ENCODE results near the gene CCNI2. TPM values are rescaled to one million over a fixed set of nuclear protein-coding genes. Genes with fewer than 3 reads are reported as not detected.

Gene CCNI2
- total RNA-seq, 1 donor from 2014 or later = not detected

- no peak for ATAC-seq
Observed at GRCh38 chr5:132766020-132766805, 19.0 kb downstream of the CCNI2 start.

- ATAC-seq = no peak
Observed at GRCh38 chr5:132766806-132767055, 19.5 kb downstream of the CCNI2 start.

DNA sequence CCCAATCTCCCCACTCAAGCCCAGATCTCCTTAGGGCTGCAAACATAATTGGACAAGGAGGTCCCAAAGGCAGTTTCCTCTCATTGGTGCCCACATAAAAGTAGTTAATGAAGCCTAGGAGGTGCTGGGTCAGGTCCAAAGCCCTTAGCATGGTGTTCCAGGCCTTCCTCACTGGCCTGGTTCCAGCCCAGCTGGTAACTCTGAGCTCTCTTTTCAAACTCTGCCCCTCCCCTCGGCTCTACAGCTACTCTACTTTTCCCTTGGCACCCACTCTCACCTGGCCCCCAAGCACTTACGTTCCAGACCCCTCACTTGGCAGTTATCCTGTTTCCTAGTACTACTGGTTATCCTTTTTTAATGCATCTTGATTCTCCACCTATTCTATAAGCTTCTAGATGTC, 19.9 kb downstream of the CCNI2 start:
- ATAC-seq = no peak

DNA sequence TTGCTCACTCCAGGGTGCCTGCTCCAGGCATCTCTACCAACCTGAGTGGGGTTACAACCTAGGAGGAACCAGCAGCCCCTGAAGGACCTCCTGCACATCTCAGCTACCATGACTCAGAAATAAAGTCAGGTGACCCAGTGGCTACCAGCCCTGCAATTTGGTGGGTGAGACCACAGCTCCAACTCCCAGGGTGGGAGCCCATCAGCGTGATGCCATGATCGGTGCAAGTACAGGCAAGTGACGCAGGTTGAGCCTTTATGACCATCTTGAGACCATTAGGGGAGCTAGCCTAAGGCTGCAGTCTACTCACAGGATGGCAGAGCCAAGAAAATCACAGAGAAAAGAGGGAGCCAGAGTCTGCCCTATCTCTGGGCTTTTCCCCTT, 21.3 kb downstream of the CCNI2 start:
- ATAC-seq = no peak

GRCh38 chr5:132770476-132771159, 23.4 kb downstream of the CCNI2 start:
- ATAC-seq = no peak

DNA sequence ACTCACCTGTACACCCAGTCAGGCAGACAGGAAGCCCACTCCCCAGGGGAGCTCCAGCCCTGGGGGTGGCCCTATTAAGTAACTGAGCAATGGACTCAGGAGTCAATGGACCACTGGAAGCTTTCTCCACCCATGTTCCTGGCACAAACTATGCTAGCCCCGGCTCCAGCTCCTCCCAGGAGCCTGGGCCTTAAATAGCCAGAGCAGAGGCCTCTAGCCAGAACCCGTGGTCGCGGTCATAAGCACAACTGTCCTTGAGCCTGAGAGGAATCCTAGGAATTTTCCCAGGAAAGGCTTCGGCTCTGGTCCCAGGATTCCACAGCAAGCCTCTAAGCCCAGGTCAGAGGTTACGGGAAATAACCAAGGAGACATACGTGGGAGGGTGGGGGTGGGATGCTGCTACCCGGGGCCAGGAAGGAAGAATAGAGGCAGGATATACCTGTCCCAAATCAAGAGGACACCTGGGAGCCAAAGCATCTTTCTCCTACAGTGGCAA, 24.3 kb downstream of the CCNI2 start:
- no peak for ATAC-seq

DNA sequence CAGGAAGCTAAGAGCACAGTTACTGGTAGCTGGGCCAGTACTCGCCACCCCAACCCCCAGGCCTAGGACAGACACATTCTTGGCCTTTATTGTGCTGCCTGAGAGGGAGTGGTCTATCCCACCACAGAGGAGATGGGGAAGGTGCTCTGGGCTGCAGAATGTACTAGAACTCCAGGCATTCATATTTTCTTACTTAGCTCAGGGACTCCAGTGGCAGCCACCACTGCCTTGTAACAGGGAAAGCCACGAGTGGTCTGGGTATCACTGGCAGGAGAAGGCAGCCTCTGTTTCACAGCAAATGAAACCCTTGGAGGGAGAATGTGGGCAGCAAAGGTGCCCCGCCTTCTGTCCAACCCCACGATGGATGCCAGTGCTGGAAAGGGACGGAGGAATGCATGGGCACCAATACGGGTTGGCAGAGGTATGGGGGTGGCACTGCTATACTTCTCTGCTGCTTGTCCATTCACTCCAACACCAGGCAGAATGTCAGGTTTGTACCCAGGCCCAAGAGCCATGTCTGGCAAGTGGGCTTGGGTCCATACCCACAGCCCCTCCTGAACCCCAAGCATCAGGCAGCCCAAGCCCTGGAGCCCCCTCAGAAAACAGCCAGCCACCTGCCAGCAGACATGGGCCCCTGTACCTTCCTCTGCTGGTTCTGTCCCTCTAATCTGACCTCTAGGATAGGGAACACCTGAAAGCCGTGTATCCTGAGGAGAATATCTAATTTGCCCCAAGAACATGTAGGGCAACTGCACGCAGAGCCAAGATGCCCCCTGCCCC, 25.3 kb downstream of the CCNI2 start:
- no peak for ATAC-seq

DNA sequence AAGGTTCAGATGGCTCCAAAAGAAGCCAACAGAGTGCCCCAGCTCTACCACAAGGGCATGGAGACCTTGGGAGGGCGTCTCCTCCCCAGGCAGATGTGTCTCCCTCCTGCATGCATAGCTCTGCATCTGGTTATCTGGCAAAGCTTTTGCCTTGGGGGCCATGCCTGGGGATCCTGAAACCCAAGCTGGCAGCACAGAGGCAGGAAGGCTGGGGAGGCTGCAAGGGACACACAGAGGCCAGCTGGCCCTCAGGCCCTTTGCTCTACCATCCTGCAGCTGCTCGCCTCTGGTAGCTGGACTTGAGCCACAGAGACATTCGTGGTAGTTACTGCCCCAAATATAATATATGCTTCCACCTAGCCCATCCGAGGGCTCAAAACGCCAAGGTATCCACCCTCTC, 25.9 kb downstream of the CCNI2 start:
- no peak for ATAC-seq

DNA sequence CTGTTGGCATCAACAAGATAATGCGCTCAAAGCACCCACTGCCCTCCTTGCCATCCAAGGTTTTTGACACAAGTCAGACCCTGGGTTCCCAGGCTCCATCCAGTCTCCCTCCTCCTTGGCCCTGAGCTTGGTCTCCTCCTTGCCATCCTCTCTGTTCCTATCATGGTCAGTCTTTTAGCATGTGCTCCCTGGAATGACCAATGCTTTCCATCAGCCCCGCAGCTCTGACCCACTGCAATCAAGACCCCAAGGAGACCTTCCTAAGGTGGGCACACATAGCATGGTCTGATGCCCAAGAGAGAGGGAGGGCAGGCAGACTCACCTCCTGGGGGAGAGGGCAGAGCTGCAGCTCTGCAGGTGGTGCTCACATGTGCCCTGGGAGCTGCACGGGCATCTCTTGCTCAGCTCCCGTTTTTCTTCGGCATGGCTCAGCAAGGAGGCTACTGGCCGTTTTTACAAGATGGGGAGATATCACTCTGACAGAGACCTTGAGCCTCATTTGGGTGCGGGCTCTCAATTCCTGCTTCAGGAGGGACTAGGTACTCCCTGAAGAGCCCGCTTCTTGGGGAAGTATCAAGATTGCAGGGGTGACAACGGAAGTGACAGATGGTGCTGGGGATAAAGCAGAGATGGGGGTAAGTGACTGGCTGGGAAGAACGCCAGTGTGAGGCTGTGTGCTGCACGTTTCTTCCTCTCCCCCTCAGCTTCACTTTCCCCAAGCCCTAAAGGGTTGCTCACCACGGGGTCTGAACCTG, 26.6 kb downstream of the CCNI2 start:
- no peak for ATAC-seq

DNA sequence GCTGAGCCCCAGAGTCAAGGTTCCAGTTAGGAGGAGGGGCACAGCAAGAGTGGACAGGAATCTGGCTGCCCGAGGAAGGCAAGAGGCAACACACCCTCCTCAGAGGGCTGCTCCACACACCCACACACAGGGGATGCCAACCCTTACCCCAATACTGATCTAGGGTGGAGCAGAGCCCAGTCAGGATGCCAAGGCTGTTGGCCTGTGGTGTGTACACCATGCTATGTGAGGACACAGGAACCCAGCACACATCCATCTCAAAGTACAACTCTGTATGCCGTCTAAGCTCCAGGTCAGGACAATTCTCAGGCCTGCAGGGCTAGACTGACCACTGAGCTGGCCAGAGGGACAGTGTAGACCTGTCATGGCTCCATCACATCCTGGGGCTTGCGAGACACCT, 27.2 kb downstream of the CCNI2 start:
- ATAC-seq = peak; percentile 41

- peak; percentile 77 for ATAC-seq
Observed at GRCh38 chr5:132774896-132775295, 27.7 kb downstream of the CCNI2 start.

DNA sequence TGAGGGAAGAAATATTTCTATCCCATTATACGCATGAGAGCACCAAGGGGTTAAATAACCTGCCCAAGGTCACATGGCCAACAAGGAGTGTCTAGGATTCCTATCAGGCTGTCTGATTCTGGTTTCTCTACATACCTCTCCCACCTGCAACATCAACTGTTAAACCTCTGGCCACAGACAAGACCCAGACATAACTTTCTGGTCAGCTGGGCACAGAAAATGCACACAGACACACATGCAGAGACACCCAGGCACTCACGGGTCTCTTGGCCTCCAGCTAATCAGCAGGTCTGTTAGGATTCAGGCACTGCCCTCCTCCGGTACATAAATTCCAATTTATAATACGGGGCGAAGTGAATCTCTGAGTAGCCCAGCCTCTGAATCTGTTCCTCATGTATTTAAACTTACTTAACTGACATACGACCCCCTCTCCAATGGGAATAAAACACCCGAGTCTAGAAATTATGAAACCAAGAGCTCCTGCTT, 28.3 kb downstream of the CCNI2 start:
- peak; percentile 36 for ATAC-seq

- peak; percentile 24 for ATAC-seq
Observed at GRCh38 chr5:132776131-132776937, 29.1 kb downstream of the CCNI2 start.

GRCh38 chr5:132776938-132777208, 29.6 kb downstream of the CCNI2 start:
- ATAC-seq = peak; percentile 2

GRCh38 chr5:132777209-132778069, 30.2 kb downstream of the CCNI2 start, which contains the start of gene SEPTIN8:
TSS of gene SEPTIN8 (minus strand) at chr5:132777239. CDS start at chr5:132777137, 102 bp downstream.
- peak; percentile 40 for ATAC-seq

DNA sequence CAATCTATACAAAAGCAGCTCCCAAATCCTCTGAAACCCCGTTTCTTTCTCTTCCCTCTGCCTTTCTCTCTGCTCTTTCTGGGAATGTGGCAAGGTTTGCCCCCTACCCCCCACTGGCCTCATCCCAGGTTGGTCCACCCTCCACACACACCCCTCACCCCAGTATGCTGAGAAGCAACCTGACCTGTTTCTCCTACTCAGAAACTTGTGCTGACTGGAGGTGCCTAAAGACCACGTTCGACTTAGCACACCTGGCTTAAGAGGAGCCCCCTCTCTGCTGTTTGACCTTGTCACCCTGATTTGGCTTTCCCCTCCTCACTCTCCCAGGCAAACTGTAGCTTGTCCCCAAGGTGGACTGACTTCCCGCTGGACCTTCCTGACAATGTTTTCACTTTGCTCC, 30.9 kb downstream of the CCNI2 start:
- no peak for ATAC-seq

- ATAC-seq = no peak
Observed at GRCh38 chr5:132778856-132779255, 31.6 kb downstream of the CCNI2 start.

DNA sequence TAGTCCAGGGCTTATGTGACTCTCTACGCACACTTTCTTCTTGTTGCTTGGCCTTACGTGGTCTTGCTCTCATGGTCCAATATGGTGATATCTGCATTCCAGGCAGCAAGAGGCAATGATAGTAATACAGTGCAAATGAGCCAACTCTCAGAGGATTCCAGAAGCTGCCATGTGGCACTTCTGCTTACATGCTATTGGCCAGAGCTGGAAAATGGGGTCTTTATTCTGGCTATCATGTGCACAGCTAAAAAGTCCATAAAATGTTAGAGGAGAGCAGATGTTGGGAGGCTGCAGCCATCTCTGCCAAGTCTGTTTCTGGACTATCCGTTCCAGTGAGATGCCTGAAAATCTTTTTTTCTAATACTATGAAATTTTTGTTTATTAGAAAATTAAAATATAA, 32.7 kb downstream of the CCNI2 start:
- ATAC-seq = no peak

- no peak for ATAC-seq
Observed at GRCh38 chr5:132780577-132780976, 33.4 kb downstream of the CCNI2 start.

DNA sequence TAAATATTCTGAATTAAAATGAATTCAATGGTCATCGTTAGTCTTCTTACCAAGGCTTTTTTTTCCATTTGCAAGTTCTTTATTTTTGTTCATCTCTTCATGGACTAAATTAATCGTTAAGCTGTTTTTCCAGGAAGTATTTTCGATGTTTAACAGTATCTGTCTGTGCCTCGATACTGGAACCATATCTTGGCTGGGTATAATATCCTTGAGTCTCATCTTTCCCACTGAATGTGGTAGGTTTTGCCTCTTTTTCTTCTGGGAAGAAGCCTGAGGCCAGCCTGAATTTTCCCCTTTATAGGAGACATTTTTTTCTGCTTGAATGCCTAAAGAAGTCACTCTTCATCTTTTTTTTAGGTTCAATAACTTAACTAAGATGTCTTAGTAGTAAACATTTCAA, 33.8 kb downstream of the CCNI2 start:
- no peak for ATAC-seq

DNA sequence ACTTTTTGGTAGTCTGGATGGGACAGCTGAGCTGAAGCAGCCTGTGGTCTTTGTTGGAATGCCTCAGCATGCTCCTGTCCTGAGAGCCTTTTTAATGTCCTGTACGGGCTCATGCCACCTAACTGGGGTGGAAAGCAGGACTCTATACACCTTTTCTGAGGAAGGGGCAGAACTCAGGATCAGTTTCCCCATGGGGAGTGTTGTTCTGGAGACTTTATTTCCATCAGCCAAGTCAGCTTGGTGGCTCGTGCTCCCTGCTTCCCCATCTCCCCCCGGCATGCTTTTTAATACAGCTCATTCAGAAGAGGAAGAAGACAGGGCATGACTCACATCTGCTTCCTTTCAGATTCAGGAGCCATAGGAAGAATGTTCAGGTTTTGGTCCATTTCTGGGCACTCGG, 34.9 kb downstream of the CCNI2 start:
- no peak for ATAC-seq
